PFSK-1 (cell line): ENCODE measurements around the gene TMEM132D.

Experiments
- POLR2AphosphoS5 ChIP-seq: IDR thresholded peaks from 2 replicates; pipeline ENCODE4 v1.6.1; 2012; ENCODE audit warnings: low read depth, mild to moderate bottlenecking, control low read depth, low read length, moderate library complexity
- SIN3A ChIP-seq: IDR thresholded peaks from 2 replicates; pipeline ENCODE4 v1.6.1; 2012; ENCODE audit warnings: mild to moderate bottlenecking, low read length, moderate library complexity, borderline replicate concordance; ENCODE audit not compliant: insufficient read depth
- TAF1 ChIP-seq: IDR thresholded peaks from 2 replicates; pipeline ENCODE4 v1.6.1; 2012; ENCODE audit warnings: low read length, control low read depth, borderline replicate concordance; ENCODE audit not compliant: insufficient read depth

- TF ChIP-seq SIN3A (no peak), TAF1 (no peak), POLR2AphosphoS5 (no peak)
Measured at GRCh38 chr12:129366656-129367055, 537.2 kb downstream of the TMEM132D start.
